Prostate gland (tissue), 2 donors: Measurements from ENCODE around the gene DNAH6.

Experiments used
- CTCF ChIP-seq, 4 experiments: fragments of 200-600 bp in 2 of 4; fragments of 450-650 bp in 2 of 4; sonication (generic) in 2 of 4; IDR thresholded peaks; 1 replicate in 3 of 4; 2 replicates in 1 of 4; pipeline ENCODE4 v1.5.1; 2016 to 2019; ENCODE audit warnings: antibody characterized with exemption in 4 of 4, mild to moderate bottlenecking in 2 of 4, moderate library complexity in 2 of 4
- POLR2A ChIP-seq: fragments of 450-650 bp; IDR thresholded peaks from one replicate; pipeline ENCODE4 v1.6.1; 2016; ENCODE audit warnings: antibody characterized with exemption, mild to moderate bottlenecking

- TF ChIP-seq CTCF (IDR thresholded peaks at IDR 0.05) = no peak
- no peak for TF ChIP-seq POLR2A
These were observed 203.1 kb downstream of the DNAH6 start for GRCh38 chr2:84719434-84719833.
